Inferior parietal cortex (tissue), 1 donor: ENCODE data around the gene OR5AS1.
"Not testable (repeated sequence)": the region's sequence is repeated elsewhere in the genome, so short reads cannot be mapped to it uniquely, and the experiment has no call there.

Source experiments
- DNase-seq: peaks from one replicate; pipeline ENCODE4 v3.0.0-alpha.2; 2016; ENCODE audit errors: extremely low spot score

OR5AS1 gene

DNA sequence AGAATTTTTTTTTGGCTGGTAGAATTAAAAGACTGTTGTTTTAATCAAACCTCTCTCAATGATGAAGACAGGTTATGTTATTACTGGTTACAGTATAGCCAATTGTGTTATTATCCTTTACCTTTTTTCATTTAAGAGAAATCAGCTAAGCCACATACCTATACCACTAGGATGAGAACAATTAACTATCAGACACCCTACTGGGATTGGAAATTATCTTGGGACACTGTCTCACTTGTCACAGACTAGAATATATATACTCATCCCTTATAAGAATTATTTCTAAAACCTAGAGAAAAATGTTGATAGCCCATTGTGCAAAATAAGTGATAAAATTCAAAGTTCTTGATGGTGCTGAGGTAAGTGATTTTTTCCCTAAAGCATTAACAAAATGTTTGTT is at the start of gene OR5AS1:
TSS of gene OR5AS1 (plus strand) at position 301 of the 400 bp plus-strand sequence. CDS start 2,765 bp downstream, outside the sequence.
- no peak for DNase-seq

DNA sequence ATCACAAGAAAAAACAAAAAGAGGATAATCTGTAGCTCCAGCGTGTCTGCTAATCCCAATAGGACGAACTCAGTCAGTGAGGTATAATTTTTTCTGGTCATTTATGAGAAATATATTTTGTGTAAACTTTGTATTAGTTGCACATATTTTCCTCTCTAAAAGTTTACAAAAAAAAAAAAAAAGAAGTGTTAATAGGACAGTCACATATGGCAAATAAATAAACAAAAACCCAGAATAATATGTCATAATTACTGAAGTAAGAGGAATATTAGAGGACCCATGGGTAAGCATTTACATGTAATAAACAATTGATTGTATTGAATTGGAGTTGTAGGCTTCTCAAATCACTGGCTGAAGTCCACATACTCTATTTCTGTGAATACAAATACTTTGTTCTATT is 32.9 kb upstream of the OR5AS1 start, which contains the start of gene OR5F1:
TSS of gene OR5F1 (minus strand) at position 101 of the 400 bp plus-strand sequence. CDS start at position 101, 0 bp downstream.
- DNase-seq: no peak

DNA sequence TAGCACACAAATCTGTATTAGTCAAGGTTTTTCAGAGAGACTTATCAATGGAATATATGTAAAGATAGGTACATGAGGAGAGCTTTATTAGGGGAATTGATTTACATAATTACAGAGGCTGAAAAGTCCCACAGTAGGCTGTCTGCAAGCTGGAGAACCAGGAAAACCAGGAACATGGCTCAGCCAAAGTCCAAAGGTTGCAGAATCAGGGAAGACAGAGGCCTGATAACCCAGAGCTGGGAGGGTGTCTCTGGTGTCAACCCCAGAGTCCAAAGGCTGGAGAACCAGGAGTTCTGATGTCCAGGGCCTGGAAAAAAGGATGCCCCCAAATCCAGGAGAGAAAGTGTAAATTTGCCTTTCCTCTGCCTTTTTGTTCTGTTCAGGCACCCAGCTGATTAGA is 16.7 kb upstream of the OR5AS1 start:
- no peak for DNase-seq

DNA sequence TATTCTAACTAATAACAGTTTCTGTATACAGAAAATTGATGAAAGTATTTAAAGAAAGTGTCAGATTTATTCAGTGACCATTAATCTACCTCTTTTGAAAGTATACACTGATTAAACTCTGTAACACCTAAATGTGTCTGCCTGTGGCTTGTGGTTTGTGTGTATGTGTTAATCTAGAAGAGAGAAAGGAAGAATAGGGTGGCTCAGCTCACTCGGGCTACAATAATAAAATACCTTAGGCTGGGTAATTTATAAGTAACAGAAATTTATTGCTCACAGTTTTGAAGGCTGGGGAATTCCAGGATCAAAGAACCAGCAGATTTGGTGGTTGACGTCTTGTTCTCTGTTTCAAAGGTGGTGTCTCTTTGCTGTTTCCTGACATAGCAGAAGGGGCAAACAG is 13.6 kb upstream of the OR5AS1 start:
- DNase-seq: no peak

DNA sequence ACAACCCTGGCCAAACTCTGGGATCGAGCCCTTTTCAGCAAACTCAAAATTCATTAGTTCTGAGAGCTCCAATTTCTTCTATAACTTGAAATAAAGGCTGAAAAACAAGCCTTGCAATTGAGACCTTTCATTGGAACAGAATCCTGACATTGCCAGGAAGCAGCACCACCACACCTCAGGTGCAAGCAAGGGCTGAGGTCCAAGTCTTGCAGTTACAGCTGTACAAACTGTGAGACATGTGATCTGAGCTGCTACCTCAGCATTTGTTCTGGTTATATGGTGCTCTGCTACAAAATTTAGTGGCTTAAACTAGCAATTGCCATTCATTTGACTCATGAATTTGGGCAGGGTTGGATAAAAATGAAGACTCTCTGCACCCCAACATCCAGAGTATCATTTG is 18.1 kb downstream of the OR5AS1 start:
- no peak for DNase-seq

DNA sequence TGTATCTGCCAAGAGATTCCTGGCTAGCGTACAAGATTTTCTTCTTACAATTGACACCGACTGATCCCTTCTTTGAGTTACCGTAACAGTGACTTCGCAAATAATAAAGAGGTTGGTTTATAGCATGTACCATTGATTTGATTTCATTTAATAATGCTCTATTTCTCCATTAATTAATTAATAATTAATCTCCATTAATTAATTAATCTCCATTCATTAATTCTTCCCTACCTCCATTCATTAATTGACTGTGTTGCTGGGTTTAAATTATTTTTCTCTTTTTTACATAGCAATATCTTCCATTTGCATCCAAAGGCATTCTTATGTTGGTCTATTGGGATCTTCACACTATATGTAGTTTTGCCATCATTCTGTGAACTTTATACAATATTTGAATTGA is 21.0 kb downstream of the OR5AS1 start:
- no peak for DNase-seq

DNA sequence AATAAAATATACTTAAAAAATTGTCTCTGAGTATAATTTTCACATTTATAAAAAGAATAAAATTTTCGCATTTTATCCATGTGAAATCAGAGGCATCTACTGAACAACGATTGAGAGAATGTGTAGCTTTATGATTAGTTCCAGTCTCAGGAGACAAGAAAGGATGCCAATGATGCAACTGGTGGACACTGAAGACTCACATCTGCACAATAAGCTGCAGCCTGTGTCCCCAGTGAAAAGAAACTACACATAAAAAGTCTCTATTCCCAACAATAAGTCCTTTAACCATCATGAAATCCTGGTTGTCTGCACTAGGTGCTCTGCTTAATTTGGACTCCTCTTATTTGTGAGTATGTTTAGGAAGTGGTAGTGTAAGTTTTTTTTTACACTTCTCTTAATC is 22.0 kb downstream of the OR5AS1 start:
- no peak for DNase-seq

DNA sequence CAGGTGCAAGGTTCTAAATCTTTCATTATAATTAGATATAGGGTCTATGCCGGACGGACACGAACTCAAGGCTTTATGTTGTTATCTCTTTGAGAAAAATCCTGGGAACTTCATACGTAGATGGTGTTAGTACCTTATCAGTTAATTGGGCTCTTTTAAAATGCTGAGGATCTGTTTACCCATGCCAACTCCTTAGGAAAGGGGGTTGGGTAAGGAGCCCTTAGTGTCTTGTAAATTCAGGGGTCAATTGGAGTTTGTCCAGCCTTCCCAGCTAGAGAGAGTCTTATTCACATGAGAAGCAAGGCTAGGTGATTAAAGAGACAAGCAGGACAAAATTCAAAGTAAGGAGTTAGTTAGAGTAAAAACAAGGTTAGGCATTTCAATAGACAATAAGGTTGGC is 28.9 kb downstream of the OR5AS1 start:
- not testable (repeated sequence) for DNase-seq

DNA sequence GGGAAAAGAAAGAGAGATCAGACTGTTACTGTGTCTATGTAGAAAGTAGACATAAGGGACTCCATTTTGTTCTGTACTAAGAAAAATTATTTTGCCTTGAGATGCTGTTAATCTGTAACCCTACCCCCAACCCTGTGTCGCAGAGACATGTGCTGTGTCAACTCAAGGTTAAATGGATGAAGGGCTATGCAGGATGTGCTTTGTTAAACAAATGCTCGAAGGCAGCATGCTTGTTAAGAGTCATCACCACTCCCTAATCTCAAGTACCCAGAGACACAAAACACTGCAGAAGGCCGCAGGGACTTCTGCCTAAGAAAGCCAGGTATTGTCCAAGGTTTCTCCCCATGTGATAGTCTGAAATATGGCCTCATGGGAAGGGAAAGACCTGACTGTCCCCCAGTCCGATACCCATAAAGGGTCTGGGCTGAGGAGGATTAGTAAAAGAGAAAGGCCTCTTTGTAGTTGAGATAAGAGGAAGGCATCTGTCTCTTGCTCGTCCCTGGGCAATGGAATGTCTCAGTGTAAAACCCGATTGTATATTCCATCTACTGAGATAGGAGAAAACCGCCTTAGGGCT is 30.3 kb downstream of the OR5AS1 start:
- DNase-seq: not testable (repeated sequence)

DNA sequence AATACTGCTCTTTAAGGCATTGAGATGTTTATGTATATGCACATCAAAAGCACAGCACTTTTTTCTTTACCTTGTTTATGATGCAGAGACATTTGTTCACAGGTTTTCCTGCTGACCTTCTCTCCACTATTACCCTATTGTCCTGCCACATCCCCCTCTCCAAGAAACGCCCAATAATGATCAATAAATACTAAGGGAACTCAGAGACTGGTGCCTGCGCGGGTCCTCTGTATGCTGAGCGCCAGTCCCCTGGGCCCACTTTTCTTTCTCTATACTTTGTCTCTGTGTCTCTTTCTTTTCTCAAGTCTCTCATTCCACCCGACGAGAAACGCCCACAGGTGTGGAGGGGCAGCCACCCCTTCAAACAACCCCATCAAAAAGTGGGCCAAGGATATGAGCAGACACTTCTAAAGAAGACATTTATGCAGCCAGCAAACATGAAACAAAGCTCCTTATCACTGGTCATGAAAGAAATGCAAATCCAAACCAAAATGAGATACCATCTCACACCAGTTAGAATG is 30.9 kb downstream of the OR5AS1 start:
- DNase-seq: not testable (repeated sequence)

DNA sequence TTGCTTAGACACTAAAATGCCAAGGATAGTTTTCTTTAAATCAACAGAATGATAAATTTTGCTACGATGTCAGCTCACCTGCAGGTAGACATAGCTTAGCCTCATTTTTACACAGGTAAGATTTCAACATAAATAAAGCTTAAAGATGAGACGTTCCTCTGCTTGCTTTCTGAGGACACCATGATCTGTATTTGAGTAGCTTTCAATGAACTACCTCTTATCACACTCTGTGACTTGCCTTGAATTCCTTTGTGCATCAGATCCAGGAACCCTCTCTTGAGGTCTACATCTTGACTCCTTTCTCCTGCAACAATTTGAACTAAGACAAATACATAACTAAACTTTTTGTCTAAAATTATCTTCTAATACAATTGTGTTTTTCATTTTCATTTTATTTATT is 39.5 kb downstream of the OR5AS1 start:
- DNase-seq: no peak
